ENCODE measurements around the gene CYB561D1. TPM values are rescaled to one million over a fixed set of nuclear protein-coding genes. Genes with fewer than 3 reads are reported as not detected.

Gene CYB561D1
- total RNA-seq, 2 donors from 2014 or later = 6.2 to 6.9 TPM

DNA sequence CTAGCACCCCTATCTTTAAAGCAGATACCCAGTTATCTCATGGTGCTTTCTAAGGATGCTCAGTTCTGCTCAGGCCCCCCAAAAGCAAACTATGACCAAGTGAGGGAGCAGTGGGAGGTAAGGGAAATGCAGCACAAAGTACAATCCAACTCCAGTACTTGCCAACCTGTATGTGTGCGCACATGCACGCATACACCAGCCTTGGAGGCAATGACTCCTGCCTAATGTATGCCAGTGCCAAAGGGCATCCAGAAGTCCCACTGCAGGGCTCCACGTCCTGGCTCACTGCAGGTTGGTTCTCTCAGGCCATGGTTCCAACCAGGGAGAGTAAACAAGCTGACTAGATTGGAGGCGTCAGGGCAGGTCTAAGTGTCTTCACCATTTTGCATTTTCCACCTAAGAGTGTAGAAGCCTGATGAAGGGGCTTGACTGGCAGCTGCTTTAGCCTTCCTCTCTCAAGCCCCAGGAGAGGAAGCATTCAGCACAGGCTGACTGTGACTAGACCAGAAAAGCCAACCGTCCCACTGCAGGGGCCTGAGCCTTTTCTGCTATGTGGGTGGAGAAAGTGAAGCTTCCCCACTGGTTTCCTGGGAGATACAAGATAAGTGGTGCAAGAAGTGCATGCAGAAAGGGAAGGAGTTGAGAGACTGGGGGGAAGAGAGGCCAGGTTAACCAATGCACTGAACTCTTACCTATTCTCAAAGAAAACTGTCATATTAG lies 7.9 kb downstream of the CYB561D1 start:
- Histone ChIP-seq H3K27me3 (no peaks in the 10 kb centered on the region), H3K4me1 (no peaks in the 10 kb centered on the region), H3K27ac (no peak overlapping the region)

DNA sequence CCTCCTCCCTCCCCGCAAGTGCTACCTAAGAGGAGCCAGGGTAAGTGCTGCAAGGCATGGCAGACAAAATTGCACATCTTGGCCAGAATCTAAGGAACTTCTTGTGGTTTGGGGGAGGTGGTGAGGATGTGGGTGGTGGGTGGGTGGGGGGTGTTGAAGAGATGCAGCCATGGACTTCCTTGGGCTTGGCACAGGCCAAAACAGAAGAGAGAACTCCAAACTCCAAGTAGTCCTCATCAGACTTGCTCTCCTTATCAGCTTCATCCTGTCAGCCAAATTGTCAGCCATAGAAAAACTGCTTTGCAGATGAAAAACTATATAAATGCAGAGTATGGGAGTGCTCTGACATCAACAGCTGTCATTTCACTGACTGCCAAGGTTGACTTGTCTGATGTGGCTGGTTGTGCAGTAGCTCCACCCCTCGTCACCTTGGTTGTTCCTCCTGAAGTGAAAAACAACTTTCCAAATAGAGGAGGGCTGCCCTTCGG lies 8.5 kb downstream of the CYB561D1 start:
- H3K27me3 ChIP-seq = no peaks in the 10 kb centered on the region
- WGBS, 2 donors = 54 to 56% methylated on average over 3 of the region's 3 CpGs
- intact Hi-C loops (cut with DNase I) = no loop called here
- no peaks in the 10 kb centered on the region for H3K36me3 ChIP-seq (replicated peaks in 1 of 2; ENCODE audit: insufficient read depth in 1 of 2, low read depth in 2 of 2)
- no peak overlapping the region for H3K27ac ChIP-seq
- peak; percentile 45 for ATAC-seq
- no peaks in the 10 kb centered on the region for H3K4me1 ChIP-seq
- no peak overlapping the region for H3K4me3 ChIP-seq
- peak in 2 of 4 donors; percentile 30 to 41 for DNase-seq
- TF ChIP-seq, protein P1, sequence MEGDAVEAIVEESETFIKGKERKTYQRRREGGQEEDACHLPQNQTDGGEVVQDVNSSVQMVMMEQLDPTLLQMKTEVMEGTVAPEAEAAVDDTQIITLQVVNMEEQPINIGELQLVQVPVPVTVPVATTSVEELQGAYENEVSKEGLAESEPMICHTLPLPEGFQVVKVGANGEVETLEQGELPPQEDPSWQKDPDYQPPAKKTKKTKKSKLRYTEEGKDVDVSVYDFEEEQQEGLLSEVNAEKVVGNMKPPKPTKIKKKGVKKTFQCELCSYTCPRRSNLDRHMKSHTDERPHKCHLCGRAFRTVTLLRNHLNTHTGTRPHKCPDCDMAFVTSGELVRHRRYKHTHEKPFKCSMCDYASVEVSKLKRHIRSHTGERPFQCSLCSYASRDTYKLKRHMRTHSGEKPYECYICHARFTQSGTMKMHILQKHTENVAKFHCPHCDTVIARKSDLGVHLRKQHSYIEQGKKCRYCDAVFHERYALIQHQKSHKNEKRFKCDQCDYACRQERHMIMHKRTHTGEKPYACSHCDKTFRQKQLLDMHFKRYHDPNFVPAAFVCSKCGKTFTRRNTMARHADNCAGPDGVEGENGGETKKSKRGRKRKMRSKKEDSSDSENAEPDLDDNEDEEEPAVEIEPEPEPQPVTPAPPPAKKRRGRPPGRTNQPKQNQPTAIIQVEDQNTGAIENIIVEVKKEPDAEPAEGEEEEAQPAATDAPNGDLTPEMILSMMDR (IDR thresholded peaks at IDR 0.05) = no peak
- no peak for TF ChIP-seq POLR2A (IDR thresholded peaks at IDR 0.05)
- no peaks in the 10 kb centered on the region for H3K9me3 ChIP-seq

More for the DNA sequence above, 7.9 kb downstream of the CYB561D1 start:
- Histone ChIP-seq H3K36me3 (replicated peaks in 1 of 2; ENCODE audit: insufficient read depth in 1 of 2, low read depth in 2 of 2) (no peaks in the 10 kb centered on the region), H3K4me3 (no peak overlapping the region), H3K9me3 (no peaks in the 10 kb centered on the region)
- 65 to 88% methylated on average over 4 to 5 of the region's 5 CpGs for WGBS, 2 donors
- DNase-seq (no peak), ATAC-seq (no peak)
- TF ChIP-seq, protein P1 (IDR thresholded peaks at IDR 0.05) = no peak
- TF ChIP-seq POLR2A (IDR thresholded peaks at IDR 0.05) = no peak
- intact Hi-C loops (cut with DNase I) = no loop called here

DNA sequence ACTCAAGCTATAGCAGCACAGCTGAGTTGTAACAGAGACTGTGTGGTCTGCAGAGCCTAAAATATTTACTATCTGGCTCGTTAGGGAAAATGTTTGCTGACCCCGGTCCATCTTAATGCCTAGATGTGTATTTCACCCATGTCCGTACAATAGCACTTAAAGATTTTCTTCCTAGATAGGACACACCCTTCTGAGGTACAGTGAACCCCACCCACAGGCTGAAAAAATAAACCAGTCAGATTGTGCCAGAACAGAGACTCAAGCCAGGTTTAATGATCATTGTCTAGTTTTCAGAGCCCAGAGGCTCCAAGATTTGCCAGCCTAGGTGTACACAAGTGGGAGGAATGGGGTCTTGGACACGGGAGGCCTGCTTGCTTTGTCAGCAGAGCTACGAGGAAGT lies 10.0 kb downstream of the CYB561D1 start:
- Histone ChIP-seq H3K27me3 (no peaks in the 10 kb centered on the region), H3K4me3 (no peak overlapping the region), H3K4me1 (peaks cover 11% of the 10 kb centered on the region), H3K36me3 (replicated peaks in 1 of 2; ENCODE audit: insufficient read depth in 1 of 2, low read depth in 2 of 2) (no peaks in the 10 kb centered on the region), H3K9me3 (no peaks in the 10 kb centered on the region), H3K27ac (no peak overlapping the region)
- ATAC-seq (no peak), DNase-seq (no peak)
- intact Hi-C loops (cut with DNase I) = no loop called here
- 70 to 75% methylated on average over 5 of the region's 5 CpGs for WGBS, 2 donors
- no peak for TF ChIP-seq POLR2A (IDR thresholded peaks at IDR 0.05)
- TF ChIP-seq, protein P1 (IDR thresholded peaks at IDR 0.05) = no peak

DNA sequence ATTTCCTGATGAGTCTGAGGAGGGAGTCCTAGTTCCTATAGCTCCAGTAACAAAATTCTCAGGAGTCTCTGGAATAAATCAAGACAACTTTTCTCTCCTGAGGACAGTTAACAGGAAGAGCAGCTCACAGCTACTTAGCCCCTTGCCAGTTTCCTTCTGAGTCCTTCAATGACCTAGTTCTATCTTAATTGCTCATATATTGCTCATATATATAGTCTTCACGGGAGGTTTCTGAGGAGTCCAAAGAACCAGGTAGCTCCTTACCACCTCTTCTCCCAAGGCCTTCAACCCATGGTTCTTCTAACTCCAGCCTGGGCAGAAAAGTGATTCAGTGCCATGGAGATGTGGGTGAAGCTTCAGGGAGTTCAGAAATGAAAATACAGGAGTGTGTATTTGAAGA lies 11.1 kb downstream of the CYB561D1 start:
- WGBS, 2 donors = 70 to 82% methylated on average over 1 of the region's 1 CpG
- TF ChIP-seq POLR2A (IDR thresholded peaks at IDR 0.05) = no peak
- TF ChIP-seq, protein P1 (IDR thresholded peaks at IDR 0.05) = no peak
- Histone ChIP-seq H3K4me1 (peaks cover 17% of the 10 kb centered on the region), H3K4me3 (no peak overlapping the region), H3K9me3 (no peaks in the 10 kb centered on the region), H3K36me3 (replicated peaks in 1 of 2; ENCODE audit: insufficient read depth in 1 of 2, low read depth in 2 of 2) (no peaks in the 10 kb centered on the region), H3K27me3 (no peaks in the 10 kb centered on the region), H3K27ac (no peak overlapping the region)
- intact Hi-C loops (cut with DNase I) = no loop called here
- ATAC-seq = no peak
- DNase-seq = no peak

All from body of pancreas (tissue), 4 donors.